SU-DHL-6 (cell line): Measurements from ENCODE around the gene MCHR1.

ENCODE experiments used
- H2AFZ ChIP-seq: fragments of 200-600 bp; sonication (generic); 2 replicates; pipeline ENCODE4 v1.6.1; 2014; ENCODE audit warnings: low read depth, mild to moderate bottlenecking, moderate library complexity, mixed read lengths, antibody characterized with exemption, low read length; ENCODE audit not compliant: severe bottlenecking
- H3F3A ChIP-seq: fragments of 200-600 bp; shearing (Covaris generic); 2 replicates; pipeline ENCODE4 v1.6.0; 2016; ENCODE audit warnings: antibody characterized with exemption, mild to moderate bottlenecking; ENCODE audit not compliant: insufficient read depth
- H3K27ac ChIP-seq: fragments of 200-600 bp; sonication (generic); 2 replicates; pipeline ENCODE4 v1.5.1; 2016; ENCODE audit warnings: low read depth, mild to moderate bottlenecking, low read length, moderate library complexity, mixed read lengths
- H3K27me3 ChIP-seq: fragments of 200-600 bp; sonication (generic), shearing (Covaris generic); 2 replicates; pipeline ENCODE4 v1.6.0; 2014; ENCODE audit warnings: mild to moderate bottlenecking, low read length
- H3K36me3 ChIP-seq: fragments of 200-600 bp; sonication (generic); 2 replicates; pipeline ENCODE4 v1.6.1; 2014; ENCODE audit warnings: mild to moderate bottlenecking, low read length, mixed read lengths
- H3K4me2 ChIP-seq: fragments of 300-600, 200-600 bp; shearing (Covaris generic), sonication (generic); 2 replicates; pipeline ENCODE4 v1.6.0; 2014; ENCODE audit warnings: low read length, low read depth, mild to moderate bottlenecking; ENCODE audit not compliant: poor library complexity, severe bottlenecking
- H3K4me3 ChIP-seq: fragments of 200-600 bp; sonication (generic); 2 replicates; pipeline ENCODE4 v1.5.1; 2014; ENCODE audit warnings: antibody characterized with exemption, low read length, mild to moderate bottlenecking, mixed read lengths; ENCODE audit not compliant: insufficient read depth, poor library complexity, severe bottlenecking
- H3K79me2 ChIP-seq: fragments of 200-600 bp; sonication (generic); 2 replicates; pipeline ENCODE4 v1.6.1; 2014; ENCODE audit warnings: mild to moderate bottlenecking, low read length, moderate library complexity; ENCODE audit not compliant: insufficient read depth
- H3K9ac ChIP-seq: fragments of 200-600 bp; sonication (generic); 2 replicates; pipeline ENCODE4 v1.7.0; 2014; ENCODE audit warnings: mild to moderate bottlenecking, low read length
- H3K9me2 ChIP-seq: fragments of 200-600 bp; sonication (generic); replicated peaks from 2 replicates; pipeline ENCODE4 v1.6.1; 2014; ENCODE audit warnings: low read length; ENCODE audit not compliant: insufficient read depth
- H3K9me3 ChIP-seq: fragments of 200-600 bp; sonication (generic); 2 replicates; pipeline ENCODE4 v1.6.1; 2014; ENCODE audit warnings: low read length, mixed read lengths; ENCODE audit not compliant: insufficient read depth
- H4K20me1 ChIP-seq: fragments of 200-600 bp; sonication (generic); 2 replicates; pipeline ENCODE4 v1.6.1; 2014; ENCODE audit warnings: low read depth, mild to moderate bottlenecking, antibody characterized with exemption, low read length, moderate library complexity, mixed read lengths
- EZH2phosphoT487 ChIP-seq: fragments of 200-600 bp; sonication (generic), shearing (Covaris generic); conservative IDR thresholded peaks from 2 replicates; pipeline ENCODE4 v1.6.1; 2018; ENCODE audit warnings: mild to moderate bottlenecking, antibody characterized with exemption, low read length, moderate library complexity, mixed read lengths
- TF ChIP-seq, protein P1 (sequence below): fragments of 200-600 bp; sonication (generic); IDR thresholded peaks from one replicate; pipeline ENCODE4 v1.5.1; 2017; ENCODE audit warnings: antibody characterized with exemption, mild to moderate bottlenecking, low read length, moderate library complexity; ENCODE audit not compliant: insufficient read depth, poor library complexity, severe bottlenecking

MCHR1 gene

DNA sequence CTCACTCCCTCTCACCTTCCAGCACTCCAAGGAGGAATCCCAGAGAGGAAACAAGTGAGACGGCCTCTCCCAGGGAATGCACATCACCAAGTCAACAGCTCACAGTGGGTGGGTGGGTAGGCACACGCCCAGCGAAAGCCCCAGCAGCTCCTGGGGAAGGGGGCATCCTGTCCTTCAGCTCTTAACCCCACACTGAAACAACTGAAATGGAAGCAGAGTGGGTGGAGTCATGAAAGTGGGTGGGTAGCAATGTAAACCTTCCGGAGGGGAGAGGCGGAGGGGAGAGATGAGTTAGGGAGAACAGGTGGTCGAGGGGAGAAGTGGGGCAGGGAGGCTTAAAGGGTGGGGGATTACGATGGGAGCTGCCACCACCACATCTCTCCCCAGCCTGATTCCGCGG lies 5.4 kb downstream of the MCHR1 start:
- Histone ChIP-seq H3K27me3 (no peaks in the 10 kb centered on the region), H3K4me3 (no peak overlapping the region), H3F3A (no peaks in the 10 kb centered on the region), H3K27ac (no peak overlapping the region), H2AFZ (no peak overlapping the region), H3K9me2 (no peaks in the 10 kb centered on the region), H4K20me1 (no peaks in the 10 kb centered on the region), H3K79me2 (no peaks in the 10 kb centered on the region), H3K9ac (no peak overlapping the region), H3K36me3 (no peaks in the 10 kb centered on the region), H3K4me2 (no peak overlapping the region), H3K9me3 (no peaks in the 10 kb centered on the region)
- TF ChIP-seq EZH2phosphoT487 = no peak
- TF ChIP-seq, protein P1, sequence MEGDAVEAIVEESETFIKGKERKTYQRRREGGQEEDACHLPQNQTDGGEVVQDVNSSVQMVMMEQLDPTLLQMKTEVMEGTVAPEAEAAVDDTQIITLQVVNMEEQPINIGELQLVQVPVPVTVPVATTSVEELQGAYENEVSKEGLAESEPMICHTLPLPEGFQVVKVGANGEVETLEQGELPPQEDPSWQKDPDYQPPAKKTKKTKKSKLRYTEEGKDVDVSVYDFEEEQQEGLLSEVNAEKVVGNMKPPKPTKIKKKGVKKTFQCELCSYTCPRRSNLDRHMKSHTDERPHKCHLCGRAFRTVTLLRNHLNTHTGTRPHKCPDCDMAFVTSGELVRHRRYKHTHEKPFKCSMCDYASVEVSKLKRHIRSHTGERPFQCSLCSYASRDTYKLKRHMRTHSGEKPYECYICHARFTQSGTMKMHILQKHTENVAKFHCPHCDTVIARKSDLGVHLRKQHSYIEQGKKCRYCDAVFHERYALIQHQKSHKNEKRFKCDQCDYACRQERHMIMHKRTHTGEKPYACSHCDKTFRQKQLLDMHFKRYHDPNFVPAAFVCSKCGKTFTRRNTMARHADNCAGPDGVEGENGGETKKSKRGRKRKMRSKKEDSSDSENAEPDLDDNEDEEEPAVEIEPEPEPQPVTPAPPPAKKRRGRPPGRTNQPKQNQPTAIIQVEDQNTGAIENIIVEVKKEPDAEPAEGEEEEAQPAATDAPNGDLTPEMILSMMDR = no peak

DNA sequence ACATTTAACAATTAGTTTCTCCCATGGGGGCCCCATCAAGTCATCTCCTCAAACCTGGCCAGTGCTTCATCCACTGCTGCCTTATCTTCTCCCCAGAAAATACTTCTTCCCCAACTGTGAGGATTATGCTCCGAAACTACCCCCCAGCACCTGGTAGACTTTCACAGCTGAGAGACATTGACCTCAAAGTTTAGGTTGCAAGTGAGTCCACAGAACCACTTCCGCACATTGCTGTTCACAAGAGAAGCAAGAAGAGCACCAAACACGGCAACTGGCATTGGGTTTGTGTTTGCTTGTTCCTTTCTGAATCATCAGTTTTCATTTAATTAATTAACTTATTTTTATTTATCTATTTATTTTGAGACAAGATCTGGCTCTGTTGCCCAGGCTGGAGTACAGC lies 6.1 kb downstream of the MCHR1 start:
- TF ChIP-seq, protein P1 = no peak
- TF ChIP-seq EZH2phosphoT487 = no peak
- no peaks in the 10 kb centered on the region for H3F3A ChIP-seq
- no peaks in the 10 kb centered on the region for H3K9me3 ChIP-seq
- H3K79me2 ChIP-seq = no peaks in the 10 kb centered on the region
- no peaks in the 10 kb centered on the region for H4K20me1 ChIP-seq
- no peaks in the 10 kb centered on the region for H3K27me3 ChIP-seq
- H3K9me2 ChIP-seq = no peaks in the 10 kb centered on the region
- H2AFZ ChIP-seq = no peak overlapping the region
- no peak overlapping the region for H3K27ac ChIP-seq
- H3K9ac ChIP-seq = no peak overlapping the region
- no peak overlapping the region for H3K4me3 ChIP-seq
- H3K36me3 ChIP-seq = no peaks in the 10 kb centered on the region
- H3K4me2 ChIP-seq = no peak overlapping the region

DNA sequence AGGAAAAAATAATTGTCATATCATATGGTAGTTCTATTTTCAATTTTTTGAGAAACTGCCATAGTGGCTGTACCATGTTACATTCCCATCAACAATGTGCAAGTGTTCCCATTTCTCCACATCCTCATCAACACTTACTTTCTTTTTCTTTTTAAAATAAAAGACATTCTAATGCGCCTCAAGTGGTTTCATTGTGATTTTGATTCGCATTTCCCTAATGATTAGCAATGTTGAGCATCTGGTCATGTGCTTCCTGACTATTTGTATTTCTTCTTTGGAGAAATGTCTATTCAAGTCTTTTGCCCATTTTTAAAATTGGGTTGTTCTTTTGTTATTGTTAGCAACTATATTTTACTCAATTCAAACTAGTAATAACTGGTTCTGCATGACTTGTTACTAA lies 8.4 kb downstream of the MCHR1 start:
- Histone ChIP-seq H3K36me3 (no peaks in the 10 kb centered on the region), H2AFZ (no peak overlapping the region), H3K4me3 (no peak overlapping the region), H3F3A (no peaks in the 10 kb centered on the region), H3K27ac (no peak overlapping the region), H3K79me2 (no peaks in the 10 kb centered on the region), H3K4me2 (no peak overlapping the region), H3K9me3 (no peaks in the 10 kb centered on the region), H3K9ac (no peak overlapping the region), H3K27me3 (no peaks in the 10 kb centered on the region), H4K20me1 (no peaks in the 10 kb centered on the region), H3K9me2 (no peaks in the 10 kb centered on the region)
- TF ChIP-seq, protein P1 = no peak
- no peak for TF ChIP-seq EZH2phosphoT487
